ENCODE data around the gene VASP.
A peak's percentile ranks its signal among the peaks of the same experiment; 100 is the strongest.

Gene VASP

DNA sequence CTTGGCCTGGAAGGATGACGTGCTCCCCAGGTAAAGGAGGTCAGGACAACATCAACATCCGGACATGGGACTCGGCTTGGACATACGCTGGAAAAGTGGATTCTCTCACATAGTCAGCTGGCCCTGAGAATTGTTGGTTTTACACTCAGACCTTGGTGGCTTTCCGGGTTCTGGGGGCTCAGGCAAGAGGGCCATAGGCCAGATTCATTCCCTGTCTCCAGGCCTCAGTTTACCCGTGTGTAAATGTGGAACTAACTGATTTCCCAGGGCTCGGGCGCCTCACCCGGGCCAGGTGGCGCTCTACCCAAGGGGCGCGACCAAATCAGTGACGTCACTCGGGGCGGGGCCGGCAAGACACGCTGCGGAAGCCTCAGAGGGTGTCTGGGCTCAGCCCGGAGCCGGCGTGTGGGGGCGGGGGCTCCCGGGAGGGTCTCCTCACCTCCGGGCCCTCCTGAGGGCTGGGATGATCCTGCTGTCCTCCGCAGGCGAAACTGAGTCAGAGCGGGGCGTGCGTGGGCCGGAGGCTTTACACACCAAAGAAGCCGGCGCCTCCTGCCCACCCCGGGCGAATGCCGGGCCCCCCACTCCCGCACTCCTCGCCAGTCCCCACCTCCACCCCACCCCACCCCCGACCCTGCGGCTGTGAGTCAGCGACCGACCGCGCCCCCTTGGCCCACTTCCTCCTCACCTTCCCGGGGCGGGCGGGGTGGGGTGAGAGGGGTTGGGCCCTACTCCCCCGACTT is 862 bp upstream of the VASP start:
- TF ChIP-seq TCF12 (IDR thresholded peaks at IDR 0.05; ENCODE audit: low read depth) (peak; percentile 41; the same call in 1 of the 2 replicates), YY1 (IDR thresholded peaks at IDR 0.05; ENCODE audit: low read depth) (no peak), EGR1 (IDR thresholded peaks at IDR 0.05) (peak; percentile 36; the same call in 1 of the 2 replicates), TAF1 (IDR thresholded peaks at IDR 0.05; ENCODE audit: low read depth) (no peak), TEAD4 (IDR thresholded peaks at IDR 0.05) (no peak), ZBTB7A (IDR thresholded peaks at IDR 0.05; ENCODE audit: low read depth) (no peak; the same call in 1 of the 2 replicates), REST (IDR thresholded peaks at IDR 0.05; ENCODE audit: low read depth) (no peak), FOXM1 (IDR thresholded peaks at IDR 0.05; ENCODE audit: borderline replicate concordance, low read depth) (no peak), NFIC (IDR thresholded peaks at IDR 0.05) (no peak), RAD21 (IDR thresholded peaks at IDR 0.05; ENCODE audit: low read depth) (peak; percentile 43; the same call in 1 of the 2 replicates), CEBPB (IDR thresholded peaks at IDR 0.05) (no peak), CREB1 (IDR thresholded peaks at IDR 0.05; ENCODE audit: low read depth) (peak; percentile 77), EP300 (IDR thresholded peaks at IDR 0.05; ENCODE audit: borderline replicate concordance) (no peak)
- TF ChIP-seq, protein P1, sequence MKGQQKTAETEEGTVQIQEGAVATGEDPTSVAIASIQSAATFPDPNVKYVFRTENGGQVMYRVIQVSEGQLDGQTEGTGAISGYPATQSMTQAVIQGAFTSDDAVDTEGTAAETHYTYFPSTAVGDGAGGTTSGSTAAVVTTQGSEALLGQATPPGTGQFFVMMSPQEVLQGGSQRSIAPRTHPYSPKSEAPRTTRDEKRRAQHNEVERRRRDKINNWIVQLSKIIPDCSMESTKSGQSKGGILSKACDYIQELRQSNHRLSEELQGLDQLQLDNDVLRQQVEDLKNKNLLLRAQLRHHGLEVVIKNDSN (IDR thresholded peaks at IDR 0.05): 0 out of 2 replicates have a peak, but pooled peaks have one; percentile 16
- TF ChIP-seq, protein P2, sequence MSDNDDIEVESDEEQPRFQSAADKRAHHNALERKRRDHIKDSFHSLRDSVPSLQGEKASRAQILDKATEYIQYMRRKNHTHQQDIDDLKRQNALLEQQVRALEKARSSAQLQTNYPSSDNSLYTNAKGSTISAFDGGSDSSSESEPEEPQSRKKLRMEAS (IDR thresholded peaks at IDR 0.05): no peak; the same call in 1 of the 2 replicates

- TF ChIP-seq EGR1 (IDR thresholded peaks at IDR 0.05): no peak
- TF ChIP-seq TCF12 (IDR thresholded peaks at IDR 0.05; ENCODE audit: low read depth): no peak
- no peak for TF ChIP-seq RAD21 (IDR thresholded peaks at IDR 0.05; ENCODE audit: low read depth)
- TF ChIP-seq, protein P1 (IDR thresholded peaks at IDR 0.05): no peak
- TF ChIP-seq TEAD4 (IDR thresholded peaks at IDR 0.05): no peak
- TF ChIP-seq TAF1 (IDR thresholded peaks at IDR 0.05; ENCODE audit: low read depth): no peak
- TF ChIP-seq REST (IDR thresholded peaks at IDR 0.05; ENCODE audit: low read depth): no peak
- no peak for TF ChIP-seq YY1 (IDR thresholded peaks at IDR 0.05; ENCODE audit: low read depth)
- no peak for TF ChIP-seq FOXM1 (IDR thresholded peaks at IDR 0.05; ENCODE audit: borderline replicate concordance, low read depth)
- TF ChIP-seq CEBPB (IDR thresholded peaks at IDR 0.05): no peak
- TF ChIP-seq, protein P2 (IDR thresholded peaks at IDR 0.05): no peak
Measured at GRCh38 chr19:45507872-45508416, 665 bp downstream of the VASP start.

- no peak for TF ChIP-seq REST (IDR thresholded peaks at IDR 0.05; ENCODE audit: low read depth)
- TF ChIP-seq FOXM1 (IDR thresholded peaks at IDR 0.05; ENCODE audit: borderline replicate concordance, low read depth): no peak
Measured at GRCh38 chr19:45508417-45508860, 1.2 kb downstream of the VASP start.
